Activated naive CD4-positive, alpha-beta T cell treated with Interleukin-2 at 50 U/mL for 16 hours (primary cell): ENCODE results near the gene BZW1.
A peak's percentile ranks its signal among the peaks of the same experiment; 100 is the strongest.

Experiments
- DNase-seq: peaks from one replicate; pipeline ENCODE4 v3.0.0-alpha.2; 2020

Gene BZW1

GRCh38 chr2:200843993-200844948, 32.6 kb downstream of the BZW1 start:
- DNase-seq, result no peak

GRCh38 chr2:200845194-200845593, 33.5 kb downstream of the BZW1 start:
- no peak for DNase-seq

DNA sequence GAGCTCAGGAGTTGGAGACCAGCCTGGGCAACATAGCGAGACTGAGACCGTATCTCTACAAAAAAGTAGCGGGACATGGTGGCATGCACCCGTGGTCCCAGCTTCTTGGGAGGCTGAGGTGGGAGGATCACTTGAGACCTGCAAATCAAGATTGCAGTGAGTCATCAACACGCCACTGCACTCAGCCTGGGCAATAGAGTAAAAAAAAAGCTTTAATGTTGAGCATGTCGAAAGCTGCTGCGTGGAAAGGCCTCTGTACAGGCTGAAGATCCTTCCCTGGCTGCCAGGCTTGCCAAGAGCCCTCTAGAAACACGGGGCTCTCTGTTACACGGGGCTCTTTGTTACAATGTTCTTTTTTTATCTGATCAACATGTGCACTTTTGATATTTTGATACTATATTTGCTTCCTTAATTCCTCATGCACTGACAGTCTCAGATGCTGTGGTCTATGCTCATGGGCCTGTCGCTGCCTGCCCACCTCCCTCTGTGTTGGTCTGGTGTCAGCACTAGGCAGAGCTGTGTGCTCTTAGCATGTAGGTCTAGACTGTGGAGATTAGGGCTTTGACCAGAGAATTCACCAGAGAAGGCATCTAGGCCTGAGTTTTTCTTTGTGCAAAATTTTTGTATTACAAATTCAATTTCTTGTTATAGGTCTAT, 34.1 kb downstream of the BZW1 start:
- no peak for DNase-seq

DNA sequence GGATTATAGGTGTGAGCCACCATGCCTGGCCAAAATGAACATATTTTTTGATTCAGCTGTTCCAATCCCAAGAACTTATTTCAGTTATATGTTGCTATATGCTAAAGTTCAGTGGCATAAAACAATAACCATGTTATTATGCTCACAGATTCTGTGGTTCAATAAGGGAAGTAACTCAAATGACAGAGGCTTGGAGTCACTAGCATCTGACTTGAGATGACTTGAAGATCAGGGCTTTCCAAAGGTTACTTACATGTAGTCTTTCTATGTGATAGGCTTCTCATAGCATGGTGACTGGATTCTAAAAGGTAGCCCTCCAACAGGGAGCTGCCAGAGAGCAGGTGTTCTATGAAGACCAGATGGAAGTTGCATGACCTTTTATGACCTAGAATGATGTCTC, 35.6 kb downstream of the BZW1 start:
- no peak for DNase-seq

DNA sequence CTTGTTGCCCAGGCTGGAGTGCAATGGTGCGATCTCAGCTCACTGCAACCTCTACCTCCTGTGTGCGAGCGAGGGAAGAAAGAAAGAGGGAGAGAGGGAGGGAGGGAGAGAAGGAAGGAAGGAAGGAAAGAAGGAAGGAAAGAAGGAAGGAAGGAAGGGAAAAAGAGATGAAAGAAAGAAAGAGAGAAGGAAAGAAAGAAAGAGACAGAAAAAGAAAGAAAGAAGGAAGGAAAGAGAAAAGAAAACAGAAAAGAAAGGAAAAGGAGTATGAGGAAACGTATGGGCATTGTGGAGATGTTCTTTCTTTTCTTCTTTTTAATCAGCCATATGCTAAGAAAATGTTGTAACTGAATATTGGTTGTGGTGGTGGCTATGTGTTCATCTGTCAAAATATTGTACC, 36.2 kb downstream of the BZW1 start:
- DNase-seq, result no peak

DNA sequence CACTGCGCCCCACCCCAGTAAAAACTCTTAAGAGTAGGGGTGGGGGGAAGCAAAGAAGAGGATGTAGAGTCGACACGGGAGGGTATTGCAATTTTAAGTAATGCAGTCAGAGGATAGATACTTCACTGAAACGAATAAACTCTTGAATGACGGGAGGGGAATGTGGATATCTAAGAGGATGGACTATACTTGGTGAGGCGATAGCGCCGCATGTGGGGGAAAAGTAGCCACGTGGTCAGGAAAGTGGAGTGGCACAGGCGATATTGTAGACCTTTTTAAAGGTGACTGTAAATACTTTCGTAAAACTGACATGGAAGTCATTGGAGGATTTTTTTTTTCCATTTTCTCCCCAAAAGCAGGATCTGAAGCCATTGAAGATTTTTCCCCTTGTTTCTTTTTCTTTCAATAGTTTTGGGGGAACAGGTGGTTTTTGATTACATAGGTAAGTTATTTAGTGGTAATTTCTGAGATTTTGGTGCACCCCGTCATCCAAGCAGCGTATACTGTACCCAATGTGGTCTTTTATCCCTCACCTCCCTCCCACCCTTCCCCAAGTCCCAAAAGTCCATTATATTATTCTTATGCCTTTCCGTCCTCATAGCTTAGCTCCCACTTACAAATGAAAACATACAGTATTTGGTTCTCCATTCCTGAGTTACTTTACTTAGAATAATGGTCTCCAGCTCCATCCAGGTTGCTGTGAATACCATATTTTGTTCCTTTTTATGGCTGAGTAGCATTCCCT, 39.0 kb downstream of the BZW1 start:
- no peak for DNase-seq

DNA sequence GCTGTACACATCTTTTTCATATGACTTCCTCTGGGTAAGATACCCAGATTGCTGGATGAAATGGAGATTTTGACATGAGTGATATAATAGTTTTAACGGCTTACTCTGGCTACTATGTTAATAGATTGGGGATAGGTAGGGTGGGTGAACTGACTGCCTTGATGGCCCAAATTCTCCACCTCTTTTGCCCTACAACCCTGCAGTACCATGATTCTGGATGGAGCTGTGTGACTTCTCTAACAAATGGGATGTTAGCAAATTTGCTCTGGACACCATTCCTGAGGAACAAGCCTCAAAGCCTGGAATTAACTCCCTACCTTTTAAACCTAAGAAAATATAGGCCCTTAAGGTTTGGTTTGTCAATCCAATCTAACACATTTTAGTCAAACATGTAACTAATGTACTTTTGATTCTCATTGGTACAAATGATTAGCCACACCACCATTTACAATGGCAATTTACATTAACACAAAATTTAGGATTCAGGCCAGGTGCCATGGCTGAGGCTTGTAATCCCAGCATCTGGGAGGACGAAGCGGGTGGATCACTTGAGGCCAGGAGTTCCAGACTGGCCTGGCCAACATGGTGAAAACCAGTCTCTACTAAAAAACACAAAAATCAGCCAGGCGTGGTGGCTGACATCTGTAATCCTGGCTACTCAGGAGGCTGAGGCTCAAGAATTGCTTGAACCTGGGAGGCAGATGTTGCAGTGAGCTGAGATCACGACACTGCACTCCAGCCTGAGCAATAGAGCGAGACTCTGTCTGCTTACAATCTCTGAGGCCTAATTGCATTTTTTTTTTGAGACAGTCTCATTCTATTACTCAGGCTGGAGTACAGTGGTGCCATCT, 39.9 kb downstream of the BZW1 start:
- no peak for DNase-seq

DNA sequence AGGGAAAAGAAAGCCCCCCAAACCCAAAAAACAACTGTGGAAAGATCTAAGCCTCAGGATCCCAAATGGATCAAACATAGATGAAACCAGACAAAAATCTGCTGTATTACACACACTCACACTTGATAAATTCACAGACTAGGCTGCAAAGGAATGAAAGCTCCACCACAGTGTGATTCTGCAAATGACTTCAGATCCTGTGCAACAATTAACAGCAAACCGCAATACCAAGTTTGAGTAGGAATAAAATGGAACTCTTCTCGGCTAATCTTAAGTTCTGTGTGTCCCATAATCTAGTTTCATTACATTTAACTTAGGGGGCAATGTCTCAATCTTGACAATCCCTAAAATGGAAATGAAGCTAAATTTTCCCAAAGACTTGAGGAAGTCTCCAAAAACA, 40.9 kb downstream of the BZW1 start:
- no peak for DNase-seq

GRCh38 chr2:200856806-200857205, 45.1 kb downstream of the BZW1 start:
- DNase-seq, result no peak

DNA sequence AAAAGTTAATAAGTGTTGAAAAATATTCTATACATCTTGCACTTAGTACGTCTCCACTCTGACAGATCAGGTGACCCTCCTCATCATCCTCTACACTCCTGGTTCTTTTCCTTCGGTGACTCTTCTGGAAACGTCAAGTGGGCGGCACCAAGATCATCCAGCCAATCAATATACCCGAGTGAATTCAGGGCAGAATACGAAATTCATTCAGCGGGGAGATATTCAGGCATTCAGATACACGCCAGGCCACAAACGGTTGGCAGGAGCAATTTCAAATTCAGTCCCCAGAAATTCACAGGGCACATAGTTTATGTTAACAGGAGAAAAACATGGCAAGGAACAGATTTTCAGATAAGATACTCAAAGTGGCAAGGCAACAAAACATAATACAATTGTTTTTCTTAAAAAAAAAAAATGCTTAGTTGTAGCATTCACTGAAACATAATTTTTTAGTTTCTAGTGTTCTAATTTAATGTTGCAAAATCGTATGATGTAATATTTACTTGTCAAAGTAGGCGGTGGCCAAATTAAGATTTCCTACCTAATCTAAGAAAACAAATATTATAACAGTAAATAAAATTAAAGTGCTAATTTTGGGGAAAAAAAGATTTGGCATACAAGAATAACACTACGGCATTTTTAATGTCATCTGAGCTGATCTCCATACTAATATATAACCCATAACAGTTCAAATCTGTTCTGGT, 48.5 kb downstream of the BZW1 start:
- DNase-seq, result peak; percentile 28

DNA sequence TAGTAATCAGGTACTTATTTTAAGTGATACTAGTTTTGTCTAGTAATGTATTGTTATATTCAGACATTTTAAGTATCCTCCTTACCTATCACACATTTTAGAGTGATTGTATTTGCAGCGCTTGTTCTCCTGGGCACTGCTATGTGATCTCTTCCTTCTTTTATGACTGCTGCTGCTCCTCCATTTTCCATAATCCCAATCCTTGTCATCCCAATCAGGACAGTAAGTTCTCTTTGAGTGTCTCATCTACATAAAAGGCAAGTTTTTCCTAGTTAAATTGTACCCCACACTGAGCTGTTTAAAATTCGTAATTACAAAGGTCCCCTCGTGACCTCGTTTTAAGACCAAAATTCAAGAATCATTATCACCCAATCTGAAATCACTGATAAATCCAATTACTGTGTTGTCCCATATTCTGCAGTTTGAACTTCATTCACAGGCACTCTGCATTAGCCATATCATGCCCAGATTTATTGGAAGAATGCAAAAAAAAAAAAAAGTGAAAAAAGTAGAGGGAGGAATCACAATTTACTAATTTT, 50.0 kb downstream of the BZW1 start:
- no peak for DNase-seq

DNA sequence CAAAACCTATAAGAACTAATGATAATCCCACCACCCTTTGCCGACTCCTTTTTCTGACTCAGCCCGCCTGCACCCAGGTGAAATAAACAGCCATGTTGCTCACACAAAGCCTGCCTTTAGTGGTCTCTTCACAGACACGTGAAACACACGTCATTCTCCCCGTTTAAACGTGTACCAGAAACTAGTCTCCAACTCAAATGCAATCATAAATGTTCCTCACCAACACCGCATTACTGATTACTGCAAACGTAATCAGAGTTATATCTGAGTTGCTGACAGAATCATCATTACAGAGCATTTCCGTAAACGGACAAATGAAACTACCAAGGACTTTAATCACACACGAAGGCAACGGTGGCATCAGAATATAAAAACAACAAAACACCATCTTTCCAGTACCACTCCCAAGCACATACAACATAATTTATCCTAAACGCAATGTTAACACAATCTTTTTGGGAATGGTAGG, 50.9 kb downstream of the BZW1 start:
- DNase-seq, result peak; percentile 68

GRCh38 chr2:200863782-200864175, 52.1 kb downstream of the BZW1 start:
- DNase-seq, result peak; percentile 33

GRCh38 chr2:200864176-200865034, 52.7 kb downstream of the BZW1 start, which contains the start of gene CLK1:
Gene CLK1, minus strand, starts transcription at chr2:200864658. Its CDS starts 2,796 bp downstream, at chr2:200861862.
- DNase-seq, result peak; percentile 97

- DNase-seq, result no peak
These were observed 57.3 kb downstream of the BZW1 start for GRCh38 chr2:200869014-200869413.

DNA sequence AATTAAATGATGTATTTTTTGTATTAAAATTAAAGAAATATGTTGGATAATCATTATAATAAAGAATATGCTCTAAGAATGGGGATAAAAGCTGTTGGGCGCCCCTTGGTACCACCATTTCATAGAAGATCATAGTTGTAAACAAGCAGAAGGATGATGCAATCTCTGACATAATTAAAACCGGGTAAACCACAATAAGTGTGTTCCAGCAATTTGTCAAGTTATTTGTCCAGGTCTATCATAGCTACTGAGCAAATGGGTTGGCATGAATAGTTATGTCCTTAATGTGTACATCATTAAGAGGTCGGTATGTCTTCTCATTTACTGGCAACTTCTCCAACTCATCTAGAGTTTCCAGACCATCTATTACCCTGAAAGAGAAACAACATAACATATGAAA, 59.4 kb downstream of the BZW1 start:
- no peak for DNase-seq

DNA sequence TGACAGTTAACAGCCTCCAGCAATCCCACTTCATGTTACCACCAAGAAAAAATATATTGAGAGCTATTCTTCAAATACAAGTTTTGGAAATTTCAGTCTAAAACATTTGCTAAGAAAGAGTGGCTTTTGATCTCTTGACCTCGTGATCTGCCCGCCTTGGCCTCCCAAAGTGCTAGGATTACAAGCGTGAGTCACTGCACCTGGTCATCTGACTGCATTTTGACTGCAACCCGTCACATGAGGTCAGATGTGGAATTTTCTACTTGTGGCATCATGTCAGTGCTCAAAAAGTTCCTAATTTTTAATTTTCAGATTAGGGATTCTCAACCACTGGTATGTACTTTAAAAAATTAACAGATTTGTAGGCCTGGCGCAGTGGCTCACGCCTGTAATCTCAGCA, 61.9 kb downstream of the BZW1 start:
- DNase-seq, result no peak
